Vein endothelial cell (primary cell): ENCODE measurements around the gene GDF7. TPM values are rescaled to one million over a fixed set of nuclear protein-coding genes. Genes with fewer than 3 reads are reported as not detected.

Experiments
- total RNA-seq: library from RNA; depleted of rRNA; stranded (reverse); fragments of >200 nt; gene quantifications from 2 replicates; pipeline ENCODE4 v1.2.3, GENCODE V29; 2012

GDF7 gene
- total RNA-seq, result 2.5 and 11.8 TPM in 2 replicates

GRCh38 chr2:20666304-20667150 is at the start of gene GDF7:
Gene GDF7, plus strand, starts transcription at chr2:20667144. Its CDS starts 96 bp downstream, at chr2:20667240.

GRCh38 chr2:20650877-20651730 is 15.8 kb upstream of the GDF7 start, which contains the start of gene HS1BP3:
Gene HS1BP3, minus strand, starts transcription at chr2:20651098. Its CDS starts 35 bp downstream, at chr2:20651063.

Other genes with a start within 250 kb of the GDF7 start
- 994 and 1,091 TPM in 2 replicates for gene RHOB, start 220.1 kb upstream of the GDF7 start, total RNA-seq
- 28.5 and 42.5 TPM in 2 replicates for gene HS1BP3, start 16.0 kb upstream of the GDF7 start, total RNA-seq
- 11.4 and 30.0 TPM in 2 replicates for gene LDAH, start 156.0 kb downstream of the GDF7 start, total RNA-seq